OCI-M2 (cell line): ENCODE data around the gene FHL5.
"Not testable (repeated sequence)": the region's sequence is repeated elsewhere in the genome, so short reads cannot be mapped to it uniquely, and the experiment has no call there.

Experiments
- DNase-seq: peaks from one replicate; lab custom pipeline; 2025; ENCODE audit not compliant: unreplicated experiment; lab: John Stamatoyannopoulos, UW

FHL5 gene

DNA sequence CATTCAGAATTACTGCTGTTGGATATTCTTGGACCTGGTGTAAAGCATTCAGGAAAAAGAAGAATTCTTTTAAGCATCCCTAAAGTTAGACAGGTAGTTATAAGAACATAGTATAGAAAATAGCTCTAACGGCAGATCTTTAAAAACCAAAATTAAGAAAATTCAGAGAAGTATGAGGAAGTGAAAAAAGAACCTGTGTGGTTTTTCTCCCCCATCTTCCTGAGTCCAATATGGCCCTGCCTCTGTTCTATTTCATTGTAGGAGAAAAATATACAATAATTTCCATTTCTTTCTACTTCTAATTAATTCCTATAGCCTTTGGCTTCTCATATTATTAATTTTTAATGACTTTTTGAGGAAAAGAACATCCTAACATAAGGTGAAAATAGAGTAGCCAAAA lies 47.1 kb downstream of the FHL5 start:
- no peak for DNase-seq

DNA sequence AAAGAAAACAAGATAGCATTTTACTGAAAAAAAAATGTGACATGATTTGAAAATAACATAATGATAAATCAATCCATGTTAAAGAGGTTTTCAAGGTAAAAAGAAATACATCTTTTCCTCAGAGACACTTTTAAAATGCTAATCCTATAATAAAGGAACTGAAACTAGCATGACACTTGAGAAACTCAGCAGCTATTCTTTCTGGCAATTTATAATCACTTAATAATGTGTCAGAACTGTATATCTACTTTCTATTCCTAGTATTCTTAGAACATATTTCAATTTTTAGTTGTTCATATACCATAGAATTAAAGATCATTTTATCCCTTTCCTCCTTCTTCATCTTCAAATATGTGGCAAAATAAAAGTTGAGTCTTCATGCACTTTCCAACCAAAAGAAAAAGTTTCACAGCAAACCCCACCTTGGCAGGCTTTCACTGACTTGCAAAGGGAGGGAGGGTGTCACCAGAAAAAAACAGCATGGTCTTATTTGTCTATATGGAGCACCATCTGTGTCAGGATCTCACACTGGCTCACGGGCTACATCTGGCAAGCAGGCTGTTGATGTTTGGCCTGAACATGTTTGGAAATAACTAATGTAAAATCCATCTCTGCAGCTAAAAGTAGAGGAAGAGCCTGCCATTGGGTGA lies 48.5 kb downstream of the FHL5 start:
- DNase-seq = no peak

DNA sequence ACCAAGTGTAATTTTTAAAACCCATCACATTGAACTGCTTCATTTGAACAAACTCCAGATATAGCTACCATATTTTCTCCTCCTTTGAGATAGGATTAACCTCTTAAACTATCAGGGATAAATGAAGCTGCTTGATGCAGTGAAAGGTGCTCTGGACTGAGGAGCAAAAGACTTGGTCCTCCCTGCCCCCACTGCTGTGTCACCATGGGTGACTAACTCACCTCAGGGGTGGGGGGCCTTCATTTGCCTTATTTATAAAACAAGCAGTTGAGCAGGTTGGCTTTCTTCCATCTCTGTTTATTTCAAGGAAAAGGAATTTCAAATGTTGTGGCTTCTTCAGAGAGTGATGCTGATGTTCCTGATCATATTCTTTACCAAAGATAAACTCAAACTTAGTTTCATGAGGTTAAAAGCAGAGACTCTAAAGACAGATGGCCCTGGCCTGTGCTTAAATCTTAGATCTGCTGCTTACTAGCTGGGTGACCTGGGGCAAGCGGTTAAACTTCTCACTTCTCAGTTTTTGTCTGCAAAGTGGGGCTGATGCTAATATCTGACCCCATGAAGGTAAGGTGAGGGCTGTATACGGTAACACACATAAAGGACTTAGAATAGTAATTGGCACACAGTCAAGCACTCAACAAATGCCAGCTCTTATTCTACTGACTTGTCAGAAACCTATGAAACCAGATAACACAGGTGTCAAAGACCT lies 50.5 kb downstream of the FHL5 start:
- DNase-seq = no peak

DNA sequence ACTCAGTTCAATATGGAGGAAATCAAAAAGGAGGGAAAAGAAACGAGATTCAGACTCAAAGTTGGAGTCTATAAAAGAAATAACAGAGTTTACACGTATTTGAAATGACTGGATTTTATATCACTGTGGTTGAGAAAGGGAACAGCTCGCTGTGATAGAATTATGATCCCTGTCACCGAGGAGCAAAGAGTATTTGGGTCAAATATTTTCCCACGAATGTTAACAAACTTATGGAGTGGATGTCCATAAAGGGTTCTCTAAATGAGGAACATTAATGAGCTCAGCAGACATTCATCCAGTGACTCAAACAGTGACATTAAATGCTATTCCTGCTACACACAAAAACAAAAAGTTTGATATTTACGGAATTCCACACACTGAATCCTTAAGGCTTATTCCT lies 57.9 kb downstream of the FHL5 start:
- no peak for DNase-seq

DNA sequence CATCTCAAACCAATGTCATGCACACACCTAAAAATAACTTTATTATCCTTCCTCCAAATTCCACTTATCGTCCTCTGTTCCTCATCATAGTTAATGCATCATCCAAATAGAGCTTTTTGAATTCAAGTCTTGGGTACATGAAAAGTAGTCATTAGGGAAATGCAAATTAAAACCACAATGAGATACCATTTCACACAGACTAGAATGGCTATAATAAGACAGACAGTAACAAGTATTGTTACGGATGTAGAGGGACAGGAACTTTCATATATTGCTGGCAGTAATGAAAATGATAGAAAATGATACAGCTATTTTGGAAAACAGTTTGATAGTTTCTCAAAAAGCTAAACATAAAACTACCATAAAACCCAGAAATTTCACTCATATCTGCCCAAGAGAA lies 59.1 kb downstream of the FHL5 start:
- DNase-seq = no peak

DNA sequence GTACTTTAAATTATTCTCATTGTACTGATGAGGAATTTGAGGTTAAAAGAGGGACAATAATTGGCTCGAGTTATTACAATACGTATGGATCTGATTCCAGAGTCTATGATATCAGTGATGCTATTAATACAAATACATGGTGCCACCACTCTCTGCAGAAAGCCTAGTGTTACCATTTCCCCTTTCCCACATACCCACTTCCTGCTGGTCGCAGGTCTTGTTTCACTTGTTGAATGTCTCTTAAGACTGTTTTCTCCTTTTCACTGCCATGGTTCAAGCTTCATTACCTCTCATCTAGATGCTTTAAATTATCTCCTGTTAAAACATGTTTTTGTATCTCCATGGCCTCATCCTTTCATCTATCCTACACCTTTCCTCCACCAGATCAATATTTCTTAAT lies 62.0 kb downstream of the FHL5 start:
- DNase-seq = no peak

DNA sequence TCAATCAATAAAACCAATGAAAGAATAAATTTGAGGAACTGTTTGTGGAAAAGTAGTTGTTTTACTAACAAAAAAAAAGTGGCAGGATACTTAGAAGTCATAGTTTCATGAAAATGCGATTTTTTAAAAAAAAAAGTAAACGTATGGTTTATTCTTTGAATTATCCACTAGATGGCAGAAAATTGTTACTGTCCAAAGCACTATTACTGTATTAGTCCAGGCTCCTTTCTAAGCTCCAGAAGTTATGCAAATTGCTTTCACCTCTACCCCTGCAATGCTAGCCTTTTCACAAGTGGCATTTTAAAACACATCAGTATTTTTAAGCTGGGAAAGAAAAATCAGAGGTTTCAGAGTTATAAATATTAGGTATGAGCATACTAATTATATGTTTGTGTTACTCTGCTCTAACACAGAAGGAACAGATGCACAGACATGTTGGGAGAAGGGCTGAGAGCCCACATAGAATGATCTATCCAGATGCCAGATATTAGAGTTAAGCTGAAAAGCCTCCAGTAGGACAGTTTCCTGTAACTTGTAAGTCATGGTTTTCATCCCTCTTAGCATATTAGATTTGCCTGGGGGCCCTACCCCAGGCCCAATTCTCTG lies 63.9 kb downstream of the FHL5 start:
- DNase-seq = peak; percentile 37

DNA sequence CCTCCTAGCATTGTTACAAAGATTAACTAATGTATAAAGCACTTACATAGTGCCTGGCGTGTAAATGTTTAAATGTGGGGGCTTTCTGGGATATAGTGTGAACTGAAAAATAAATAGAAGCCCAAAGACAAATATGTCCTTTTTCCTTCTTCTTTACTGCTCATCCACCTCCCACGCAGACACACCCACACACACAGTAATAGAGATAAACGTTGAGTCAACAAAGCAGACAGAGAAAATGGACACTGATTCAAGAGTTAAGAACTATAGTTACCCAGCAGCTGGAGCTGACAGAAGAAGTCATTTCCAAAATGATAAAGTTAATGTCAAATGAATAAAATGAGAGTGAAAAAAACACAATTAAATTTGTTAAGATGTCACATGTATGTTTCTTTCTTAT lies 68.3 kb downstream of the FHL5 start:
- DNase-seq = no peak

DNA sequence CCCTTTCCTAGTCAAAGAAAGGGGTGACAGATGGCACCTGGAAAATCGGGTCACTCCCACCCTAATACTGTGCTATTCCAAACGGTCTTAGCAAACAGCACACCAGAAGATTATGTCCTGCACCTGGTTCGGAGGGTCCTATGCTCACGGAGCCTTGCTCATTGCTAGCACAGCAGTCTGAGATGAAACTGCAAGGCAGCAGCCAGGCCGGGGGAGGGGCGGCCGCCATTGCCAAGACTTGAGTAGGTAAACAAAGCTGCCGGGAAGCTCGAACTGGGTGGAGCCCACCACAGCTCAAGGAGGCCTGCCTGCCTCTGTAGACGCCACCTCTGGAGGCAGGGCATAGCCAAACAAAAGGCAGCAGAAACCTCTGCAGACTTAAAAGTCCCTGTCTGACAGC lies 75.1 kb downstream of the FHL5 start:
- DNase-seq = not testable (repeated sequence)

DNA sequence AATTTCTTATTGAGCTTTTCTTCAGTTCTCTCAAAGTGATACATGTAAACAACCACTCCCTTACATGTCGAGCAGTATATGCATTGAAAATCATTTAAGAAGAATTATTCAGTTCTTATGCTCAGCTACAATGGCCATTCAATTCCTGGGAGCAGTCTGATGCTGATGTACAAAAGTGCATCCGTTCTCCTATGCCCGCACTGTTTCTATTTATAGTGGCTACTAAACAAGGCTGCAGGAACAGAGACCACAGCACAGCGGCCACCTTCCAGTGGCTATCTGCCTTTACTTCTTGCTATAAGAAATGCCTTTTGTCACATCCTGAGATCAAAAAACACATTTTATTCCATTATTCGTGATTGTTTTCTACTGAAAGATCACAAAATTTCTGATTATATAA lies 82.2 kb downstream of the FHL5 start:
- DNase-seq = no peak

DNA sequence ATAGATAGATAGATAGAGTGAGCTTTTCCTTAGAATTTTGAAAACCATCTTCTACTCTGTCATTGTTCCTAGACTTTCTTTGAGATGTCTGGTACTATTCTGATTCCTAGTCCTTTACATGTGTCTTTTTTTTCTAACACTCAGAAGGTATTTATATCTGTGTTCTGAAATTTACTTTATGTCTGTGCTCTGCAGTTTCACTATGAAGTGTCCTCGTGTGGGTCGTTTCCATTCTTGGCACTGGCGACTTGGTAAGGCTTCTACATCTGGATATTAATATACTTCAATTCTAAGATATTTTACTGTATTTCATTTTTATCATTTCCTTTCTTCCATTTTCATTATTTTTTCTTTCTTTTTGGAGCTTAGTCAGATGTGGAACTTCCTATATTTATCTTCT lies 87.0 kb downstream of the FHL5 start:
- no peak for DNase-seq

DNA sequence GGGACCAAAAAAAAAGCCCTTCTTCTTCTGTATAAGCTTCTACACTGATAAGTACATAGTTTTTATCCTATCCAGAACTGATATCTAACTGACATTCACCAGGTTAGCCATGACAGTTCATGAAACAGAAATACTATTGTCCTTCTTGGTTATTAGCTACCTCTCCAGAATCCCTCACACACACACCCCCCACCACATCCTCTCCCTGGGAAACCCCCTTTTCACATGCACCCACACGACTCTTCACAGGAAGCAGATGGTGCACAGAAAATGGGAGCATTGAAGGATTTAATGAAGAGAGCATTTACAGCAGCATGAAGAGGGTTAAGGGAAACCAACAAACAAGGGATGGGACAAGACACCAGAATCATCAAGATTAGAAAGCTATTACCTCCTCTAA lies 88.9 kb downstream of the FHL5 start:
- no peak for DNase-seq

DNA sequence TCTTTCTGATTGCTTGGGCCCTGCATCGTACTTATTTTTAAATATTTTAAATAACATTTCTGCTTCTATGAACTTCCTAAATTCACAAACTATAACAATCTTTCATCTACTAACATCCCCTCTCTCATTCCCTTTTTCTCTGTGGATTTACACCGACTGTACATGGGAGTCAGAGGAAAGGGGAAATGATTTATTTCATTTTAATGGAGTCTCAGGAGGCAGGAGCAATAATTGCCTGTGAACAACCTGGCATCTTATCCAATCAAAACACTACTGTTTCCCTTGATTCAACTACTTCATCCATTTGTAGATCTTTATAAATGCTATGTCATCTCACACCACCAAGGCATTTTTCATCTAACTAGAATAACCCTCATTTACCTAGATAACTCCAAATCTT lies 89.6 kb downstream of the FHL5 start:
- no peak for DNase-seq

DNA sequence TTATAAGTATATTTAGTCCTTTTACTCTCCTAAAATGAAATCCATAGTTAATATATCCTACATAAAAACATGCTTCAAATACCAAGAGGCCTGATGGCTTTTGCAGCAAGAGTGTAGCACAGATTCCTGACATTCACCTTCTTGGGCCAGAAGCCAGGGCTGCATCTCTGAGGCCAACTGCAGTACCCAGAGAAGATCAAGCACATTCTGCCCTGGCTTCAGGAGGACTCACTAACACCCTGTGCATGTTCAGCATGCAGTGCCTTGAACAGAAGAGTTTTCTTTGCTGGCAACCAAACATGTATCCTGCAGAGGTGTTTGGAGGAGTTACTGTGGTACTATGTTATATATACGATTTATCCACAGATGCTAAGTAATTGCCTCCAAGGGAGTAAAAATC lies 90.3 kb downstream of the FHL5 start:
- no peak for DNase-seq

DNA sequence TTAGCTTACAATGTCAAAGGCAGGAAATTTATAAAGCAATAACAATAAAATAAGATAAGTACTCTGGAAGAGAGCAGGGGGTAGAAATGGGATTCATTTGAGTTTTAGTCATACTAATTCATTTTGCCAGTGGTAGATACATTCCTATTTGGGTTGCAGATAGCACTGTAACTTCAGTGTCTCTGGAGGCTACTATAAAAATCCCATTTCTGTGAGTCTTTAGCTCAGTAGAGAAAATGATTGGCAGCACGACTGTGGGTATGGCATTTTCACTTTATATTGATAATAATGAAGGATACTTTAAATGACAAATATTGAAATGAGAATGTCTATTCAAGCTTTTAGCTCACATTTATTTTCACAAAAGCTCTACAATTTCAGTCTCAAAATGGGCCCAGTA lies 93.6 kb downstream of the FHL5 start:
- no peak for DNase-seq

DNA sequence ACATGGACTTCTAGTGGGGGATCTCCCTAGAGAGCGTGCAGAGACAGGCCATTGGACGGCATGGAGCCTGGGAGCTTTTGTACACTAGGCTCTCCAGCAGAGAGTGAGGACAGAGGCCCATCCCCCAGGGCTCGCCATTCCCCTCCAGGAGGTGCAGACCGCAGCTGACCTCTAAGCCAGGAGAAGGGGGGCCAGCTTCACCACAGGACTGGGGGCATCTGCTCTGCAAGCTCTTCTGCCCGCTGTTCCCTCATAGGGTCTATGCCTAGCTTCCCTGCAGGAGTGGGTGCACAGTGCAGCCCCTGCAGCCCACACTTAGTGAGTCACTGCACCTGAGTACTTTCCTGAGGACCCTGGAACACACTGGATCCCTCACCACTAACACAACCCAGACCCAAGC lies 94.4 kb downstream of the FHL5 start:
- DNase-seq = no peak

DNA sequence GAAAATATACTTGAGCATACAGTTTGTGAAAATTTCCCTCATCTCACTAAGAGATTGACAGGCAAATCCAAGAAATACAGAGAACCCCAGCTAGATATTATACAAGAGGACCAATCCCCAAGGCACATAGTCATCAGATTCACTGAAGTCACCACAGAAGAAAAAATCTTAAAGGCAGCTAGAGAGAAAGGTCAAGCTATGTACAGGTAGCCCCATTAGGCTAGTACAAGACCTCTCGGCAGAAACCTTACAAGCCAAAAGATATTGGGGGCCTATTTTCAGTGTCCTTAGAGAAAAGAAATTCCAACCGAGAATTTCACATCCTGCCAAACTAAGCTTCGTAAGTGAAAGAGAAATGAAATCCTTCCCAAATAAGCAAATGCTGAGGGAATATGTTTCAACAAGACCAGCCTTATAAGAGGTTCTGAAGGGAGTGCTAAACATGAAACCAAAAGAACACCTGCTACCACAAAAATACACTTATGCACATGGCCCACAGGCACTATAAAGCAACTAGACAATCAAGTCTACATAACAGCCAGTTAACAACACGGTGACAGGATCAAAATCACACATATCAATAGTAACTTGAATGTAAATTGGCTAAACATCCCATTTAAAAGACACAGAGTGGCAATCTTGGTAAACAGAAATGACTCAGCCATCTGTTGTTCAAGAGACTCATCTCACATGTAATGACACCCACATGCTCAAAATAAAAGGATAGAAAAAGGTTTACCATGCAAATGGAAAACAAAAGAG lies 96.3 kb downstream of the FHL5 start:
- DNase-seq = no peak
